NCI-H69 (cell line): Measurements from ENCODE around the gene IL12A.

ENCODE experiments used
- DNase-seq: peaks from one replicate; lab custom pipeline; 2025; lab: John Stamatoyannopoulos, UW

The IL12A gene

DNA sequence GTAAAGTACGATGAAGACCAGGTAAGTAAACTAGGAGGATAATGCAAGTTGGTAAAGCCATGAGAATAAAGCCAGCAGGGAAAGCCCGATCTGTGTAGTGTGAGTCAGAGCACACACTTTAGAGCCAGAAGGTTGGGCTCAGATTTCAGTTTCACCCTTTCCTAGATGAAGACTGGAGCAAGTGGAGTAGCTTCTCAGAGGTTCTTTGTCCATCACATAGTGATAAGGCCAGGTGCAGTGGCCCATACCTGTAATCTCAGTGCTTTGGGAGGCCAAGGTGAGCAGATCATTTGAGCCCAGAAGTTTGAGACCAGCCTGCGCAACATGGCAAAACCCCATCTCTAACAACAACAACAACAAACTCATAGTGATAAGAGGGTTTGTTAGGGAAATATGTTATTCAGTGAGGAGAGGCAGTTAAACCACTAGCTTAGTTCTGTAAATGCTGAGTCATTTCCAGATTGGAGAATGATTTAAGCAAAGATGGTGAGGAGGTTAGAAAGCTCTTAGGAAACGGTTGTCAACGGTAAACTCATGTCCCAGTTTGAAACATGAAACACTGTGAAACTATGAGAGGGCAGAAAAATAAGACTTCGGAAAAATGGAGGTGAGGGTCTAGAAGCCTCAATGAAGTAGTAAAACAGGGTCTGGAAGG lies 39.0 kb downstream of the IL12A start:
- peak; percentile 11 for DNase-seq

- no peak for DNase-seq
Measured at GRCh38 chr3:160035757-160036156, 47.1 kb downstream of the IL12A start.

GRCh38 chr3:160038862-160039562 lies 50.4 kb downstream of the IL12A start:
- DNase-seq, result peak; percentile 63

GRCh38 chr3:160040181-160040580 lies 51.5 kb downstream of the IL12A start:
- no peak for DNase-seq

- DNase-seq, result no peak
Measured at GRCh38 chr3:160041465-160041864, 52.8 kb downstream of the IL12A start.

- peak; percentile 3 for DNase-seq
Measured at GRCh38 chr3:160044121-160044520, 55.5 kb downstream of the IL12A start.
